Duodenal mucosa (tissue), 2 donors: Measurements from ENCODE around the gene POLR1H.
A peak's percentile ranks its signal among the peaks of the same experiment; 100 is the strongest.

Source experiments
- H3K27ac ChIP-seq: one replicate; pipeline ENCODE4 v1.7.0; 2013; ENCODE audit warnings: low read depth, low read length
- H3K27me3 ChIP-seq, 2 donors: one replicate each; pipeline ENCODE4 v1.7.0; 2013; ENCODE audit warnings: low read length in 2 of 2, control low read depth in 1 of 2; ENCODE audit not compliant: insufficient read depth in 2 of 2, control insufficient read depth in 1 of 2
- H3K36me3 ChIP-seq, 2 donors: one replicate each; pipeline ENCODE4 v1.7.0; 2013; ENCODE audit warnings: low read length in 2 of 2, control low read depth in 1 of 2; ENCODE audit not compliant: insufficient read depth in 2 of 2, control insufficient read depth in 1 of 2
- H3K4me1 ChIP-seq, 2 donors: one replicate each; pipeline ENCODE4 v1.7.0; 2013; ENCODE audit warnings: low read length in 2 of 2, control low read depth in 1 of 2; ENCODE audit not compliant: insufficient read depth in 2 of 2, control insufficient read depth in 1 of 2
- H3K4me3 ChIP-seq, 2 donors: one replicate each; pipeline ENCODE4 v1.7.0; 2013; ENCODE audit warnings: low read length in 2 of 2, low read depth in 1 of 2
- H3K9ac ChIP-seq, 2 donors: one replicate each; pipeline ENCODE4 v1.7.0; 2013; ENCODE audit warnings: low read length in 2 of 2, low read depth in 1 of 2
- H3K9me3 ChIP-seq, 2 donors: one replicate each; pipeline ENCODE4 v1.7.0; 2013; ENCODE audit warnings: low read length in 2 of 2, control low read depth in 1 of 2; ENCODE audit not compliant: control insufficient read depth in 1 of 2

POLR1H gene

GRCh38 chr6:30060606-30061091 is 416 bp upstream of the POLR1H start:
- H3K36me3 ChIP-seq, result peaks cover 3 to 9% of the 10 kb centered on the region in 2 donors
- peak overlapping the region; percentile 88 for H3K27ac ChIP-seq
- peak overlapping the region; percentile 87 to 97 for H3K4me3 ChIP-seq
- peak overlapping the region; percentile 85 to 92 for H3K9ac ChIP-seq
- no peaks in the 10 kb centered on the region for H3K9me3 ChIP-seq
- H3K4me1 ChIP-seq, result peaks cover 15 to 25% of the 10 kb centered on the region in 2 donors
- H3K27me3 ChIP-seq, result no peaks in the 10 kb centered on the region

GRCh38 chr6:30061858-30062458 is 893 bp downstream of the POLR1H start:
- peak overlapping the region; percentile 88 for H3K27ac ChIP-seq
- peak overlapping the region; percentile 85 to 92 for H3K9ac ChIP-seq
- H3K27me3 ChIP-seq, result no peaks in the 10 kb centered on the region
- H3K4me3 ChIP-seq, result peak overlapping the region; percentile 87 to 97
- H3K9me3 ChIP-seq, result no peaks in the 10 kb centered on the region
- H3K36me3 ChIP-seq, result peaks cover 3 to 8% of the 10 kb centered on the region in 2 donors
- peaks cover 21 to 30% of the 10 kb centered on the region in 2 donors for H3K4me1 ChIP-seq

- peak overlapping the region; percentile 87 to 97 for H3K4me3 ChIP-seq
- no peaks in the 10 kb centered on the region for H3K27me3 ChIP-seq
- no peak overlapping the region for H3K27ac ChIP-seq
- peaks cover 3% of the 10 kb centered on the region in 2 donors for H3K36me3 ChIP-seq
- no peaks in the 10 kb centered on the region for H3K9me3 ChIP-seq
- peaks cover 21 to 35% of the 10 kb centered on the region in 2 donors for H3K4me1 ChIP-seq
- peak overlapping the region in 1 of 2 donors; percentile 92 for H3K9ac ChIP-seq
Observed at GRCh38 chr6:30062471-30063178, 1.6 kb downstream of the POLR1H start.

- Histone ChIP-seq H3K4me1 (peaks cover 27 to 41% of the 10 kb centered on the region in 2 donors), H3K27ac (no peak overlapping the region), H3K9me3 (no peaks in the 10 kb centered on the region), H3K9ac (no peak overlapping the region), H3K27me3 (no peaks in the 10 kb centered on the region), H3K4me3 (no peak overlapping the region), H3K36me3 (peaks cover 3% of the 10 kb centered on the region in 2 donors)
Observed at GRCh38 chr6:30063315-30063714, 2.2 kb downstream of the POLR1H start.

GRCh38 chr6:30066082-30066481 is 5.0 kb downstream of the POLR1H start:
- peaks cover 7 to 19% of the 10 kb centered on the region in 2 donors for H3K36me3 ChIP-seq
- H3K9ac ChIP-seq, result peak overlapping the region; percentile 81 to 87
- peak overlapping the region; percentile 76 to 90 for H3K4me3 ChIP-seq
- H3K9me3 ChIP-seq, result no peaks in the 10 kb centered on the region
- peak overlapping the region; percentile 91 for H3K27ac ChIP-seq
- no peaks in the 10 kb centered on the region for H3K27me3 ChIP-seq
- peaks cover 19 to 30% of the 10 kb centered on the region in 2 donors for H3K4me1 ChIP-seq

GRCh38 chr6:30066577-30067459 is 5.8 kb downstream of the POLR1H start, which contains the start of gene PPP1R11:
Gene PPP1R11, plus strand, starts transcription at chr6:30067198. Its CDS starts 213 bp downstream, at chr6:30067411.
- no peaks in the 10 kb centered on the region for H3K9me3 ChIP-seq
- peaks cover 19 to 28% of the 10 kb centered on the region in 2 donors for H3K4me1 ChIP-seq
- peaks cover 7 to 19% of the 10 kb centered on the region in 2 donors for H3K36me3 ChIP-seq
- peak within 1 kb of the TSS; percentile 91 for H3K27ac ChIP-seq
- H3K27me3 ChIP-seq, result peaks cover 0 to 2% of the 10 kb centered on the region in 2 donors
- H3K4me3 ChIP-seq, result peak within 1 kb of the TSS; percentile 90 to 96
- peak within 1 kb of the TSS; percentile 90 to 97 for H3K9ac ChIP-seq

- peaks cover 7 to 19% of the 10 kb centered on the region in 2 donors for H3K36me3 ChIP-seq
Observed at GRCh38 chr6:30067460-30068139, 6.5 kb downstream of the POLR1H start.

GRCh38 chr6:30071081-30071818 is 10.2 kb downstream of the POLR1H start:
- Histone ChIP-seq H3K4me1 (peaks cover 24 to 30% of the 10 kb centered on the region in 2 donors), H3K27ac (no peak overlapping the region), H3K36me3 (peaks cover 4 to 16% of the 10 kb centered on the region in 2 donors), H3K4me3 (no peak overlapping the region), H3K9ac (no peak overlapping the region), H3K27me3 (peaks cover 26 to 39% of the 10 kb centered on the region in 2 donors), H3K9me3 (no peaks in the 10 kb centered on the region)

More at GRCh38 chr6:30067460-30068139, 6.5 kb downstream of the POLR1H start:
- Histone ChIP-seq H3K9ac (peak overlapping the region; percentile 90 to 97), H3K4me3 (peak overlapping the region; percentile 90 to 96), H3K4me1 (peaks cover 19 to 21% of the 10 kb centered on the region in 2 donors), H3K27me3 (peaks cover 0 to 7% of the 10 kb centered on the region in 2 donors), H3K27ac (peak overlapping the region; percentile 75), H3K9me3 (no peaks in the 10 kb centered on the region)

- Histone ChIP-seq H3K9me3 (no peaks in the 10 kb centered on the region), H3K9ac (no peak overlapping the region), H3K36me3 (peaks cover 4 to 16% of the 10 kb centered on the region in 2 donors), H3K27me3 (peaks cover 26 to 39% of the 10 kb centered on the region in 2 donors), H3K4me1 (peaks cover 24 to 30% of the 10 kb centered on the region in 2 donors), H3K4me3 (no peak overlapping the region), H3K27ac (no peak overlapping the region)
Observed at GRCh38 chr6:30071858-30072257, 10.8 kb downstream of the POLR1H start.
